T-cell (primary cell): ENCODE data around the gene SSR4. TPM values are rescaled to one million over a fixed set of nuclear protein-coding genes. Genes with fewer than 3 reads are reported as not detected.
A peak's percentile ranks its signal among the peaks of the same experiment; 100 is the strongest.

Experiments used
- ATAC-seq, 4 experiments: fragments of 200-7000 bp in 3 of 4; fragments of 150-1000 bp in 1 of 4; cut with Tn5 transposase; replicated peaks in 1 of 4; 1 replicate in 3 of 4; 2 replicates in 1 of 4; pipeline ENCODE4 v1.10.0; 2021; ENCODE audit warnings: moderate library complexity in 3 of 4, mild to moderate bottlenecking in 2 of 4, moderate number of reproducible peaks in 1 of 4
- CTCF ChIA-PET, 2 donors: fragments of 300-600 bp; sonication (Branson Sonifier 250); formaldehyde crosslinking; loops; one replicate each; lab custom pipeline; 2022; ENCODE audit warnings: antibody characterized with exemption in 2 of 2; lab: Charles Lee
- POLR2A ChIA-PET, 2 donors: fragments of 300-600 bp; sonication (Branson Sonifier 250); formaldehyde crosslinking; loops; one replicate each; lab custom pipeline; 2022; ENCODE audit warnings: antibody characterized with exemption in 2 of 2; lab: Charles Lee
- DNase-seq, 35 experiments: peaks; one replicate each; pipeline versions ENCODE4 v3.0.0 to v3.0.0-alpha.2; 2013 to 2023
- H3K27ac ChIP-seq: one replicate; pipeline ENCODE4 v1.5.1; 2013; ENCODE audit warnings: low read length
- H3K27me3 ChIP-seq, 2 experiments: replicated peaks in 1 of 2; 1 replicate in 1 of 2; 2 replicates in 1 of 2; pipeline versions ENCODE4 v1.6.1 to v1.7.0; 2013; ENCODE audit warnings: low read length in 1 of 2, mixed read lengths in 1 of 2; ENCODE audit not compliant: control insufficient read depth in 2 of 2, insufficient read depth in 2 of 2; ENCODE audit errors: extremely low read depth in 1 of 2
- H3K36me3 ChIP-seq, 2 donors: 1 replicate in 1 of 2; 2 replicates in 1 of 2; pipeline versions ENCODE4 v1.6.1 to v1.7.0; 2013; ENCODE audit warnings: low read length in 1 of 2; ENCODE audit not compliant: control insufficient read depth in 2 of 2, insufficient read depth in 1 of 2; ENCODE audit errors: extremely low read depth in 1 of 2
- H3K4me1 ChIP-seq, 2 experiments: 1 replicate in 1 of 2; 2 replicates in 1 of 2; pipeline versions ENCODE4 v1.6.1 to v1.7.0; 2013; ENCODE audit warnings: low read length in 2 of 2, mixed read lengths in 1 of 2; ENCODE audit not compliant: insufficient read depth in 2 of 2, control insufficient read depth in 1 of 2; ENCODE audit errors: extremely low read depth in 1 of 2
- H3K4me3 ChIP-seq, 2 donors: 1 replicate in 1 of 2; 2 replicates in 1 of 2; pipeline versions ENCODE4 v1.5.1 to v1.7.0; 2013; ENCODE audit warnings: mild to moderate bottlenecking in 2 of 2, low read length in 1 of 2, moderate library complexity in 1 of 2; ENCODE audit not compliant: control insufficient read depth in 1 of 2; ENCODE audit errors: extremely low read depth in 1 of 2
- H3K9me3 ChIP-seq: 2 replicates; pipeline ENCODE4 v1.7.0; 2013
- H3K27ac Mint-ChIP-seq, 2 donors: one replicate each; pipeline ENCODE4 v1.8.0; 2020 to 2021; ENCODE audit warnings: mild to moderate bottlenecking in 2 of 2, mixed read lengths in 2 of 2
- H3K27me3 Mint-ChIP-seq, 2 donors: one replicate each; pipeline ENCODE4 v1.8.0; 2021 to 2022; ENCODE audit warnings: mixed read lengths in 2 of 2
- H3K36me3 Mint-ChIP-seq: one replicate; pipeline ENCODE4 v1.8.0; 2021; ENCODE audit warnings: mixed read lengths
- H3K4me1 Mint-ChIP-seq, 3 donors: one replicate each; pipeline ENCODE4 v1.8.0; 2020 to 2022; ENCODE audit warnings: mixed read lengths in 3 of 3, mild to moderate bottlenecking in 1 of 3
- H3K4me3 Mint-ChIP-seq, 3 donors: one replicate each; pipeline ENCODE4 v1.8.0; 2020 to 2022; ENCODE audit warnings: mild to moderate bottlenecking in 3 of 3, mixed read lengths in 3 of 3, moderate library complexity in 3 of 3
- H3K9me3 Mint-ChIP-seq, 3 donors: one replicate each; pipeline ENCODE4 v1.8.0; 2020 to 2022; ENCODE audit warnings: mixed read lengths in 3 of 3
- WGBS: methylation state at CpG from one replicate; pipeline ENCODE4 v1.1.5; 2013; ENCODE audit warnings: missing lambda C conversion rate; ENCODE audit not compliant: insufficient coverage; 5-methylcytosine and 5-hydroxymethylcytosine counted together
- total RNA-seq, 35 experiments: library from RNA in 6 of 35; stranded (reverse) in 6 of 35; fragments of 120-200 nt in 1 of 35; gene quantifications; one replicate each; pipeline versions ENCODE4 v1.2.1 to v1.2.4 and lab custom pipeline; 2013 to 2026

The SSR4 gene
- total RNA-seq, 5 donors from 2014 or later (not counting 1 experiment from before 2014, with no cell fraction given), result 179 to 221 (median 209) TPM

DNA sequence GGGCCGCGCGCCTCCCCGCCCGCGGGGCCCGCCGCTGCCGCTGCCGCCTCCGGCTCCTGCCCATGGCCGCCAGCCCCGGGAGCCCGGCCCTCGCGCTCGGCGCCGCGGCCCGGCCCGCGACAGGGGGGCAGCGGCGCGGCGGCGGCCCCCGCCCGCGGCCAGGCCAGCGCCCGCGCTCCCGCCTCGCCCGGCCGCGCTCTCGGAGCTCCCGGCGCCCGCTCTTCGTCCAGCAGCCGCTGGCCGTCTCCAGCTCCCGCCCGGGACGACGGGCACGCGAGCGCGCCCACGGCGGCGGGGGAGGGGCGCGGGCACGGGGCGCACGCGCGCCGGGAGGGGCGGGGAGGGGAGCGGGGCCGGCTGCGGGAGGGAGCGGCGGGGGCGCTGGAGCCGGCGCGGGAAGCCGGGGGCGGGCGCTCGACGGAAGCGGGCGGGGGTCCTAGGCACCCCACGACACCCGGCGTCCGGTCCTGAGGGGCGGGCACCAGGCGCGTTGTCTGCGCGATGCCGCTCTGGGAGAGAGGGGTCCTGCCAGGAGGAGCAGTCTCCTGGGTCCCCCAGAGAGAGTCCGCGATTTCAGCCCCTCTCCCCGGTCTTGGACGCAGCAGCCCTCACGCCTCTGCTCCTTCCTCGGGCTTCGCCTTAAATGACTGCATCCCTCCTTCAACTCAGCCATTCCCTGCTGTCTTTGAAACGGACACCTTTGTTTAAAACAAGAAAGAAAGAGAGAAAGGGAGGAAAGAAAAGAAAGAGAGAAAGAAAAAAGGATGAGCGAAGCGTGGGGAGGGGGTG lies 36.4 kb downstream of the SSR4 start:
- CTCF ChIA-PET, result no interaction called here
- POLR2A ChIA-PET, result no interaction called here
- H3K4me3 Mint-ChIP-seq, result peak overlapping the region; percentile 31 to 64 (median 58)
- 1% methylated on average over 40 of the region's 102 CpGs for WGBS
- Histone ChIP-seq H3K4me3 (peak overlapping the region in 1 of 2 donors; percentile 21), H3K4me1 (peaks cover 0 to 23% of the 10 kb centered on the region in 2 experiments), H3K27me3 (peaks cover 0 to 10% of the 10 kb centered on the region in 2 experiments), H3K27ac (no peak overlapping the region), H3K9me3 (no peaks in the 10 kb centered on the region), H3K36me3 (no peaks in the 10 kb centered on the region)
- peaks cover 13 to 23% (median 18%) of the 10 kb centered on the region in 3 donors for H3K4me1 Mint-ChIP-seq
- no peaks in the 10 kb centered on the region for H3K36me3 Mint-ChIP-seq
- peaks cover 5 to 13% of the 10 kb centered on the region in 2 donors for H3K27me3 Mint-ChIP-seq
- H3K9me3 Mint-ChIP-seq, result no peaks in the 10 kb centered on the region
- ATAC-seq (peak in 1 of 4 experiments; percentile 36), DNase-seq (no peak)
- no peak overlapping the region for H3K27ac Mint-ChIP-seq

DNA sequence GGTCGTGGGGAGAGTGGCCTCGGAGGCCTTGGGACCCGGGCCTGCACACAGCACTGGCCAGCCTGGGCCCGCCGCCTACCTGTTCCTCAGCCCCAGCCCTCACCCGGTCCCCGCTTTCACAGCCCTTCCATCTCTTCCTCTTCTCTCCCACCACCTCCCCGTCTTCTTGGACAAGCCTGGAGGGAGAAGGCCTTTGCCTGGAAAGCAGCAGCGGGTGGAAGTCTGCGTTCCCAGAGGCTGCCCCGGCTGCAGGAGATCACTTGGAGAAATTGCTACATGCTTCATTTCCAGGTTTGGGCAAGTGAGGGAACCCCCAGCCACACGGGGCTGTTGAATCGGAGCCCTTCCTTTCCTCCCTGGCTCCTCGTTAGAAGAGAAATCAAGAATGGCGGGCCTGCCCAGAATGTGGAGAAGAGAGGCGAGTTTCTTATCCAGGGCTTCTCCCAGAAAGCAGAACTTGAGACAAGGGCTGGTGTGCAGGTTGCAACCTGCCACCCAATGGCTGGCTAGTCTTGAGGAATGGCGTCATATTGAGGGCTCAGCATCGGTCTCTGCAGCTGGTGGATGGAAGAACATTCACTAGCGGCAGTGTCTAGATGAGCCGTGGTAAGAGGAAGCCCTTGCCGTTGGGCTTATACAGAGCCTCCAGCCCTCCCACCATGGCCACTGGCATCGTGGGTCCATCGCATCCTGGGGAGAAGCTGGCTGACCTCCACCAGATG lies 37.1 kb downstream of the SSR4 start:
- Histone ChIP-seq H3K9me3 (no peaks in the 10 kb centered on the region), H3K4me3 (no peak overlapping the region), H3K36me3 (no peaks in the 10 kb centered on the region), H3K4me1 (peaks cover 0 to 23% of the 10 kb centered on the region in 2 experiments), H3K27me3 (peaks cover 0 to 10% of the 10 kb centered on the region in 2 experiments), H3K27ac (no peak overlapping the region)
- DNase-seq (no peak), ATAC-seq (no peak)
- H3K9me3 Mint-ChIP-seq, result no peaks in the 10 kb centered on the region
- 85% methylated on average over 4 of the region's 23 CpGs for WGBS
- H3K27me3 Mint-ChIP-seq, result peaks cover 5 to 13% of the 10 kb centered on the region in 2 donors
- POLR2A ChIA-PET, result no interaction called here
- H3K4me1 Mint-ChIP-seq, result peaks cover 13 to 23% (median 18%) of the 10 kb centered on the region in 3 donors
- CTCF ChIA-PET, result no interaction called here
- H3K36me3 Mint-ChIP-seq, result no peaks in the 10 kb centered on the region
- peak overlapping the region; percentile 22 to 49 for H3K27ac Mint-ChIP-seq
- peak overlapping the region; percentile 59 to 64 (median 59) for H3K4me3 Mint-ChIP-seq

DNA sequence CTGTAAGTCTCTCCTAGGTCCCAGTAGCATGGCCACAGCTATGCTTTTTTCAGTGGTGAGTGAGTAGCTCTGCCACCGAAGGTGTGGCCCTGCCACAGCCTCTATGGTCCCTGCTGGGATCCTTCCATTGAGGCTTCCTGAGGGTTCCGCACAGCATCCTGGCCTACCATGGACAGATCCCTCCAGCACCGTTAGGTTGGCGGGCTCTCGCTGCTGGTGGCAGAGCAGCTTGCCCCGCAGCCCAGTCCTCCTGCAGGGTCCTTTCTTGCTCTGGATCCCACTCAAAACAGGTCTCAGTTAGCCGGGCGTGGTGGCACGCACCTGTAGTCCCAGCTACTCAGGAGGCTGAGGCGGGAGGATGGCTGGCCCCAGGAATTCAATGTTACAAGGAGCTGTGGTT lies 38.3 kb downstream of the SSR4 start:
- no peak for ATAC-seq

DNA sequence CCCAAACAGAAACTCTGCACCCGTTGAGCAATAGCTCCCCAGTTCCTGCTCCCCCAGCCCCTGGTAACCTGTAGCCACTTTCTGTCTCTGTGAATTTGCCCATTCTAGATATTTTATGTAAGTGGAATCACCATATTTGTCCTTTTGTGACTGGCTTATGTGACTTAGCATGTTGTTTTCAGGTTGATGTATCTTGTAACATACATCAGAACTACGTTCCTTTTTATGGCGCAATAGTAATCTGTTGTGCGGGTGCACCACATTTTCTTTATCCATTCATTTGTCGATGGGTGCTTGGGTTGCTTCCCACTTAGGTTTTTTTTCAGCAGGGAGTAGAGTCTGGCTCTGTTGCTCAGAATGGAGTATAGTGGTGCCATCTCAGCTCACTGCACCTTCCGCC lies 42.5 kb downstream of the SSR4 start:
- H3K9me3 ChIP-seq, result no peaks in the 10 kb centered on the region
- WGBS, result no CpG with 5 or more reads among the region's 6 CpGs
- ChIA-PET CTCF (interaction anchor here in 1 of 2 donors (0.8 kb wide), 1 partner anchor 71 kb away, joined by 3 read pairs; no protein-coding TSS in a partner anchor), POLR2A (no interaction called here)
- H3K27ac Mint-ChIP-seq, result no peak overlapping the region
- H3K9me3 Mint-ChIP-seq, result no peaks in the 10 kb centered on the region
- no peaks in the 10 kb centered on the region for H3K36me3 Mint-ChIP-seq
- no peak overlapping the region for H3K4me3 ChIP-seq
- no peak for ATAC-seq
- H3K27me3 ChIP-seq, result no peaks in the 10 kb centered on the region
- H3K4me3 Mint-ChIP-seq, result no peak overlapping the region
- no peak for DNase-seq
- no peaks in the 10 kb centered on the region for H3K4me1 ChIP-seq
- no peak overlapping the region for H3K27ac ChIP-seq
- peaks cover 3 to 18% of the 10 kb centered on the region in 2 donors for H3K27me3 Mint-ChIP-seq
- H3K36me3 ChIP-seq, result no peaks in the 10 kb centered on the region
- peaks cover 0 to 5% (median 2%) of the 10 kb centered on the region in 3 donors for H3K4me1 Mint-ChIP-seq

More for the DNA sequence above, 38.3 kb downstream of the SSR4 start:
- no peak overlapping the region for H3K4me3 Mint-ChIP-seq
- POLR2A ChIA-PET, result no interaction called here
- H3K9me3 Mint-ChIP-seq, result no peaks in the 10 kb centered on the region
- Histone ChIP-seq H3K27ac (no peak overlapping the region), H3K27me3 (peaks cover 0 to 10% of the 10 kb centered on the region in 2 experiments), H3K4me3 (no peak overlapping the region), H3K36me3 (no peaks in the 10 kb centered on the region), H3K4me1 (peaks cover 0 to 21% of the 10 kb centered on the region in 2 experiments), H3K9me3 (no peaks in the 10 kb centered on the region)
- no peak overlapping the region for H3K27ac Mint-ChIP-seq
- no peaks in the 10 kb centered on the region for H3K36me3 Mint-ChIP-seq
- CTCF ChIA-PET, result no interaction called here
- 97% methylated on average over 8 of the region's 10 CpGs for WGBS
- peaks cover 3 to 13% (median 8%) of the 10 kb centered on the region in 3 donors for H3K4me1 Mint-ChIP-seq
- no peak for DNase-seq
- H3K27me3 Mint-ChIP-seq, result peaks cover 5% of the 10 kb centered on the region in 2 donors

DNA sequence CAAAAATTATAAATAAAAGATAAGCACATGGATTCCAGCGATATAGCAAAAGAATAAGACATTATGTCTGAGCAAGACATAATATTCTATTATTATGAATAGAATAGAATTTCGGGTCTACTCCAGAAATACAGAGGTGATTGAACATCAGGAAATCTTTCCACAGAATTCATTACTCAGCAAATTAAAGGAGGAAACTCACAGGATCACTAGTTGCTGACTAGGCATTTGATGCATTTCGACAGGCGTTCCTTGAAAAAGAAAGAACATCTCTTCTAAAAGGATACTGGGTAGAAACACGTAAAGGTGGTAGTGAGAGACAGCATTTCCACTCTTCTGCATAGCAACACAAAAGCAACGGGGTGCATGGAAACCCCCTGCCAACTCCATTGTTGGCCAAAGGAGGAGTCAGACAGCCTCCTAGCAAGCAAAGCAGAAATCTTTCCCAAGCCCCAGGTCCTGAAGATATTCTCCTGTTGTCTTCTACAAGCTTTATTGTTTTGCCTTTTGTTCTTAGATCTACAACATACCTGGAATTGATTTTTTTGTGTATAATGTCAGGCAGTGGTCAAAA lies 50.1 kb downstream of the SSR4 start:
- Mint-ChIP-seq H3K36me3 (no peaks in the 10 kb centered on the region), H3K27ac (no peak overlapping the region), H3K9me3 (no peaks in the 10 kb centered on the region), H3K27me3 (peaks cover 7 to 34% of the 10 kb centered on the region in 2 donors), H3K4me3 (no peak overlapping the region), H3K4me1 (no peaks in the 10 kb centered on the region)
- ATAC-seq (no peak), DNase-seq (no peak)
- H3K27me3 ChIP-seq, result peaks cover 3 to 11% of the 10 kb centered on the region in 2 experiments
- H3K27ac ChIP-seq, result no peak overlapping the region
- ChIA-PET POLR2A (no interaction called here), CTCF (no interaction called here)
- no peak overlapping the region for H3K4me3 ChIP-seq
- no peaks in the 10 kb centered on the region for H3K9me3 ChIP-seq
- no peaks in the 10 kb centered on the region for H3K4me1 ChIP-seq
- no CpG with 5 or more reads among the region's 6 CpGs for WGBS
- no peaks in the 10 kb centered on the region for H3K36me3 ChIP-seq

DNA sequence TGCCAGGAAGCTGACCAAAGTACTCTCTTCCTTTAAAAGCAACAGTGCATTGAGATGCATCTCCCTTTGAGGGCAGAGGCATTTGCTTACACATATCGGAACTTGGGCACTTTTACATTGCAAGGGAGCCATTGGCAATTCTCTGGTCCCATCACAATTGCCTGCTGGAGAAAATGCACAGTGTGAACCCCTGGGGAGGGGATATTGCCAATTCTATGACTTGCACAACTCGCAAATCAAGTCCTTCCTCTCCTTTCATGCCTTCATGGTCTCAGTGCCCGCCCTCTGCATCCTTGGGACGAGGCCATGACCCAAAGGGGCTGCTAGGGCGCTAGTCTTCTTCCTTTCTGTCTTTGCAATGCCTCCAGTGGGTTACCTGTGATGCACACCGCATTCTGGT lies 50.7 kb downstream of the SSR4 start:
- H3K27ac Mint-ChIP-seq, result no peak overlapping the region
- H3K36me3 Mint-ChIP-seq, result no peaks in the 10 kb centered on the region
- Histone ChIP-seq H3K9me3 (no peaks in the 10 kb centered on the region), H3K27me3 (peaks cover 3 to 11% of the 10 kb centered on the region in 2 experiments), H3K4me3 (no peak overlapping the region), H3K36me3 (no peaks in the 10 kb centered on the region), H3K27ac (no peak overlapping the region), H3K4me1 (no peaks in the 10 kb centered on the region)
- H3K4me1 Mint-ChIP-seq, result no peaks in the 10 kb centered on the region
- ATAC-seq (no peak), DNase-seq (no peak)
- POLR2A ChIA-PET, result no interaction called here
- CTCF ChIA-PET, result no interaction called here
- H3K9me3 Mint-ChIP-seq, result no peaks in the 10 kb centered on the region
- H3K27me3 Mint-ChIP-seq, result peaks cover 7 to 34% of the 10 kb centered on the region in 2 donors
- WGBS, result no CpG with 5 or more reads among the region's 6 CpGs
- no peak overlapping the region for H3K4me3 Mint-ChIP-seq
